ENCODE data around the gene TEX54.

TEX54 gene

DNA sequence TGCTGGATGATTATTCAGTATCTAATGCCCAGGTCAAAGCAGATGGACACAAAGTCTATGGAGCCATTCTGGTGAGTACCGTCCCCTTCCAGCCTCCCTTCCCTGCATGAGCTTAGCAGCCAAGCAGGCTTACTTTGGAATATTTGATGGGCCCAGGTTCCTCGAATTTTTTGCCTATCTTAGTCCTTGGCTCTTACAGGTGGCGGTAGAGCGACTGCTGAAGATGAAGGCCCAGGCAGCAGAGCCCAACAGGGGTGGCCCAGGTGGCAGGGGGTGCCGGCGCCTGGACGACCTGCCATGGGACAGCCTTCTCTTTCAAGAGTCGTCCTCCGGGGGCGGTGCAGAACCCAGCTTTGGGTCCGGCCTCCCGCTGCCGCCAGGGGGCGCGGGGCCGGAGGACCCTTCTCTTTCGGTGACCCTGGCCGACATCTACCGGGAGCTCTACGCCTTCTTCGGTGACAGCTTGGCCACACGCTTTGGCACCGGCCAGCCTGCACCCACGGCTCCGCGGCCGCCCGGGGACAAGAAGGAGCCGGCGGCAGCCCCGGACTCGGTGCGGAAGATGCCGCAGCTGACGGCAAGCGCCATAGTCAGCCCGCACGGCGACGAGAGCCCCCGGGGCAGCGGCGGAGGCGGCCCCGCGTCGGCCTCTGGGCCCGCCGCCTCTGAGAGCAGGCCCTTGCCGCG, 46.2 kb downstream of the TEX54 start:
- DNase-seq: peak; percentile 93

DNA sequence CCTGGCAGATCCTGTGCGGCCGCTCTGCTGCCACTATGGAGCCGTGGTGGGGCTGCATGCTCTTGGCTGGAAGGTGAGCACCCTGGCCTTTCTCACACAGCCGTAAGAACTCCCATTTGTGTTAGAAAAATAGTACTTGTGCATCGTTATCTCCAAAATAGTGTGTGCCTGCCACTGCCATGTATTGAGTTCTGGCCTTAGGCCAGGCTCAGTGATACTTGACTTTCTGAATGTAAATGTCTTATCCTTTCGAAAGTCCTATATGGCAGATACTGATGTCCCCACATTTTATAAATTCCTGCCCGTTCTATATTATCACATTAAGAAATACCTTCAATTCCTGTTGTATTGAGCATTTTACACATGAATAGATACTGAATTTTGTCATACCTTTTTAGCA, 49.9 kb downstream of the TEX54 start:
- no peak for DNase-seq
